Neuronal stem cell (in vitro differentiated cells): ENCODE results near the gene VEZT.
"Not testable (repeated sequence)": the region's sequence is repeated elsewhere in the genome, so short reads cannot be mapped to it uniquely, and the experiment has no call there.

Source experiments
- DNase-seq: peaks from one replicate; pipeline ENCODE4 v3.0.0-alpha.2; 2013; ENCODE audit warnings: low spot score
- H2AFZ ChIP-seq: one replicate; pipeline ENCODE4 v1.6.1; 2013; ENCODE audit warnings: mild to moderate bottlenecking, low read length, inconsistent platforms
- H2AK5ac ChIP-seq: 2 replicates; pipeline ENCODE4 v1.6.1; 2013; ENCODE audit warnings: low read depth, mild to moderate bottlenecking, inconsistent platforms, low read length, moderate library complexity, mixed read lengths
- H2BK120ac ChIP-seq: 2 replicates; pipeline ENCODE4 v1.6.1; 2013; ENCODE audit warnings: low read depth, mild to moderate bottlenecking, inconsistent platforms, low read length, moderate library complexity, mixed read lengths
- H2BK12ac ChIP-seq: one replicate; pipeline ENCODE4 v1.6.1; 2013; ENCODE audit warnings: low read length, inconsistent platforms
- H2BK15ac ChIP-seq: 2 replicates; pipeline ENCODE4 v1.6.1; 2013; ENCODE audit warnings: mild to moderate bottlenecking, low read length, inconsistent platforms, mixed read lengths
- H2BK5ac ChIP-seq: one replicate; pipeline ENCODE4 v1.6.1; 2013; ENCODE audit warnings: inconsistent platforms, mild to moderate bottlenecking, low read length, moderate library complexity
- H3K14ac ChIP-seq: one replicate; pipeline ENCODE4 v1.6.1; 2013; ENCODE audit warnings: low read length, inconsistent platforms
- H3K18ac ChIP-seq: 2 replicates; pipeline ENCODE4 v1.6.1; 2013; ENCODE audit warnings: low read length, inconsistent platforms
- H3K23ac ChIP-seq: 2 replicates; pipeline ENCODE4 v1.6.1; 2013; ENCODE audit warnings: low read depth, mild to moderate bottlenecking, mixed read lengths, low read length, inconsistent platforms; ENCODE audit not compliant: poor library complexity
- H3K27ac ChIP-seq: replicated peaks from 3 replicates; pipeline ENCODE4 v1.5.1; 2013; ENCODE audit warnings: low read length, inconsistent platforms
- H3K27me3 ChIP-seq, 3 experiments: 2 replicates each; pipeline ENCODE4 v1.6.1; 2013; ENCODE audit warnings: low read length in 3 of 3, mild to moderate bottlenecking in 2 of 3, inconsistent platforms in 1 of 3, low read depth in 1 of 3, mixed read lengths in 1 of 3, moderate library complexity in 1 of 3; ENCODE audit not compliant: control insufficient read depth in 3 of 3, insufficient read depth in 3 of 3
- H3K36me3 ChIP-seq, 2 donors: replicated peaks in 1 of 2; 2 replicates each; pipeline ENCODE4 v1.6.1; 2013; ENCODE audit warnings: low read length in 2 of 2; ENCODE audit not compliant: control insufficient read depth in 2 of 2, insufficient read depth in 2 of 2
- H3K4ac ChIP-seq: 2 replicates; pipeline ENCODE4 v1.6.1; 2013; ENCODE audit warnings: inconsistent platforms, mild to moderate bottlenecking, low read length, moderate library complexity
- H3K4me1 ChIP-seq, 2 donors: 1 replicate in 1 of 2; 2 replicates in 1 of 2; pipeline ENCODE4 v1.6.1; 2013; ENCODE audit warnings: low read length in 2 of 2, low read depth in 1 of 2; ENCODE audit not compliant: control insufficient read depth in 2 of 2, insufficient read depth in 1 of 2
- H3K4me2 ChIP-seq: one replicate; pipeline ENCODE4 v1.6.1; 2013; ENCODE audit warnings: mild to moderate bottlenecking, low read length, inconsistent platforms; ENCODE audit not compliant: insufficient read depth, poor library complexity, severe bottlenecking
- H3K4me3 ChIP-seq, 2 donors: 2 replicates each; pipeline ENCODE4 v1.5.1; 2013; ENCODE audit warnings: low read length in 2 of 2, mild to moderate bottlenecking in 2 of 2, inconsistent platforms in 1 of 2, moderate library complexity in 1 of 2
- H3K79me1 ChIP-seq: one replicate; pipeline ENCODE4 v1.6.1; 2013; ENCODE audit warnings: low read depth, mild to moderate bottlenecking, inconsistent platforms, low read length, moderate library complexity
- H3K9ac ChIP-seq: one replicate; pipeline ENCODE4 v1.6.1; 2013; ENCODE audit warnings: mild to moderate bottlenecking, low read depth, low read length, inconsistent platforms; ENCODE audit not compliant: poor library complexity
- H3K9me3 ChIP-seq, 2 donors: replicated peaks in 1 of 2; 2 replicates each; pipeline versions ENCODE3 to v1.6.1; 2013; ENCODE audit warnings: low read length in 2 of 2, mild to moderate bottlenecking in 2 of 2, inconsistent platforms in 1 of 2, low read depth in 1 of 2, mixed read lengths in 1 of 2, moderate library complexity in 1 of 2; ENCODE audit not compliant: control insufficient read depth in 2 of 2, insufficient read depth in 1 of 2
- H4K8ac ChIP-seq: one replicate; pipeline ENCODE4 v1.6.1; 2013; ENCODE audit warnings: low read depth, mild to moderate bottlenecking, inconsistent platforms, low read length, moderate library complexity
- H4K91ac ChIP-seq: one replicate; pipeline ENCODE4 v1.6.1; 2013; ENCODE audit warnings: low read length, low read depth, mild to moderate bottlenecking, inconsistent platforms; ENCODE audit not compliant: poor library complexity
- WGBS, 2 donors: extraction: QIAGEN DNeasy Blood & Tissue Kit; methylation state at CpG; one replicate each; pipeline ENCODE4 v1.1.7; 2013; ENCODE audit warnings: missing lambda C conversion rate in 2 of 2, mixed read lengths in 1 of 2; ENCODE audit not compliant: insufficient read length in 2 of 2, insufficient replicate concordance in 1 of 2; ENCODE audit errors: extremely low coverage in 2 of 2; 5-methylcytosine and 5-hydroxymethylcytosine counted together

Gene VEZT

GRCh38 chr12:95239835-95240234, 22.2 kb downstream of the VEZT start:
- not testable (repeated sequence) for H3K4me1 ChIP-seq, H2BK5ac ChIP-seq, H4K91ac ChIP-seq, H2BK120ac ChIP-seq, DNase-seq, H3K4me3 ChIP-seq, H3K9ac ChIP-seq, H3K18ac ChIP-seq, H3K4me2 ChIP-seq, H3K79me1 ChIP-seq, H2AFZ ChIP-seq, H4K8ac ChIP-seq, H3K4ac ChIP-seq, H2AK5ac ChIP-seq, H2BK12ac ChIP-seq, H3K23ac ChIP-seq, H3K14ac ChIP-seq, H2BK15ac ChIP-seq, H3K27ac ChIP-seq, H3K27me3 ChIP-seq
- Histone ChIP-seq H3K9me3 (peaks cover 2 to 31% of the 10 kb centered on the region in 2 donors), H3K36me3 (peaks cover 5 to 48% of the 10 kb centered on the region in 2 donors)
- no CpG with 5 or more reads among the region's 2 CpGs for WGBS, 2 donors

DNA sequence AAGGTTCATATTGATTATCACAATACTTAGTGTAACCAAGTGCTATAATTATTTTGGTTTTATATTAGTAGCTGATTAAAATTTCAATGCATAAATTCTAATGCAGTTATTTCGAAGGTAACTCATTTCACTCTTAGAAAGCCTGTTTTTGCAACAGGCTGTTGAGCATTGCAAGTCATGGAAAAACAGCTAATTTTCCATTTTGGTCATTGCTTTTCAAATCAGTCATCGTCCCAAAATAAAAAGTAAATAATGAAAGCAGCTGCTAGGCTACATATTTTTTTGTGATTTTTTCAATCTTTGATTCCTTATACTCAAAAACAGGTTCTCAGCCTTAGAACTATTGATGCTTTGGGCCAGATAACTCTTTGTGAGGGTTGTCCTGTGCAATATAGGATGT, 22.9 kb downstream of the VEZT start:
- no peak overlapping the region for H3K4ac ChIP-seq
- H3K14ac ChIP-seq, result no peak overlapping the region
- H3K4me3 ChIP-seq, result no peak overlapping the region
- H2AFZ ChIP-seq, result no peak overlapping the region
- peaks cover 2% of the 10 kb centered on the region for H3K79me1 ChIP-seq
- H4K91ac ChIP-seq, result no peak overlapping the region
- H2BK12ac ChIP-seq, result no peak overlapping the region
- no peak for DNase-seq
- WGBS, 2 donors, result no CpG with 5 or more reads among the region's 2 CpGs
- no peak overlapping the region for H4K8ac ChIP-seq
- no peak overlapping the region for H2BK5ac ChIP-seq
- no peaks in the 10 kb centered on the region for H3K27me3 ChIP-seq
- H2AK5ac ChIP-seq, result no peak overlapping the region
- peaks cover 5 to 53% of the 10 kb centered on the region in 2 donors for H3K36me3 ChIP-seq
- no peak overlapping the region for H3K27ac ChIP-seq
- no peak overlapping the region for H3K9ac ChIP-seq
- no peaks in the 10 kb centered on the region for H3K4me1 ChIP-seq
- no peak overlapping the region for H2BK120ac ChIP-seq
- H3K18ac ChIP-seq, result no peak overlapping the region
- no peak overlapping the region for H2BK15ac ChIP-seq
- peaks cover 2 to 31% of the 10 kb centered on the region in 2 donors for H3K9me3 ChIP-seq
- no peak overlapping the region for H3K23ac ChIP-seq
- no peak overlapping the region for H3K4me2 ChIP-seq

GRCh38 chr12:95241138-95241537, 23.5 kb downstream of the VEZT start:
- not testable (repeated sequence) for H3K27ac ChIP-seq, H3K18ac ChIP-seq, H3K14ac ChIP-seq, H2BK12ac ChIP-seq, H3K79me1 ChIP-seq, H2BK120ac ChIP-seq, H2BK5ac ChIP-seq, H4K91ac ChIP-seq, H4K8ac ChIP-seq, H2AK5ac ChIP-seq, H2AFZ ChIP-seq, DNase-seq, H3K9ac ChIP-seq, H3K23ac ChIP-seq, H3K27me3 ChIP-seq, H2BK15ac ChIP-seq, H3K4me2 ChIP-seq, H3K4me1 ChIP-seq, H3K4me3 ChIP-seq, H3K4ac ChIP-seq
- no CpG with 5 or more reads among the region's 6 CpGs for WGBS, 2 donors
- peaks cover 5 to 57% of the 10 kb centered on the region in 2 donors for H3K36me3 ChIP-seq
- H3K9me3 ChIP-seq, result peaks cover 2 to 30% of the 10 kb centered on the region in 2 donors

- Histone ChIP-seq H2BK15ac (no peak overlapping the region), H3K18ac (no peak overlapping the region)
- no CpG with 5 or more reads among the region's 4 CpGs for WGBS, 2 donors
Observed at GRCh38 chr12:95241761-95242506, 24.3 kb downstream of the VEZT start.

More at GRCh38 chr12:95241761-95242506, 24.3 kb downstream of the VEZT start:
- no peaks in the 10 kb centered on the region for H3K4me1 ChIP-seq
- peaks cover 2% of the 10 kb centered on the region for H3K79me1 ChIP-seq
- DNase-seq, result no peak
- no peak overlapping the region for H3K4me3 ChIP-seq
- H3K23ac ChIP-seq, result no peak overlapping the region
- H4K91ac ChIP-seq, result no peak overlapping the region
- H3K14ac ChIP-seq, result no peak overlapping the region
- H3K27ac ChIP-seq, result no peak overlapping the region
- H3K4me2 ChIP-seq, result no peak overlapping the region
- H2AFZ ChIP-seq, result no peak overlapping the region
- H3K9me3 ChIP-seq, result peaks cover 2 to 23% of the 10 kb centered on the region in 2 donors
- H4K8ac ChIP-seq, result no peak overlapping the region
- H2AK5ac ChIP-seq, result no peak overlapping the region
- no peaks in the 10 kb centered on the region for H3K27me3 ChIP-seq
- no peak overlapping the region for H2BK12ac ChIP-seq
- H2BK120ac ChIP-seq, result no peak overlapping the region
- no peak overlapping the region for H3K4ac ChIP-seq
- H3K9ac ChIP-seq, result no peak overlapping the region
- H3K36me3 ChIP-seq, result peaks cover 5 to 50% of the 10 kb centered on the region in 2 donors
- H2BK5ac ChIP-seq, result no peak overlapping the region
